SJCRH30 (cell line): Measurements from ENCODE around the gene IFT57. TPM values are rescaled to one million over a fixed set of nuclear protein-coding genes. Genes with fewer than 3 reads are reported as not detected.
A peak's percentile ranks its signal among the peaks of the same experiment; 100 is the strongest.
"Not testable (repeated sequence)": the region's sequence is repeated elsewhere in the genome, so short reads cannot be mapped to it uniquely, and the experiment has no call there.

Source experiments
- DNase-seq, 2 experiments: peaks; one replicate each; pipeline ENCODE4 v3.0.0-alpha.2; 2015 to 2020
- H3K27ac ChIP-seq: fragments of 250-450 bp; sonication (Bioruptor Pico); 2 replicates; pipeline ENCODE4 v1.5.1; 2020; ENCODE audit warnings: mild to moderate bottlenecking, moderate library complexity
- H3K27me3 ChIP-seq: fragments of 250-450 bp; sonication (Bioruptor Pico); 2 replicates; pipeline ENCODE4 v1.5.1; 2020; ENCODE audit warnings: mild to moderate bottlenecking, moderate library complexity
- H3K36me3 ChIP-seq: fragments of 250-450 bp; sonication (Bioruptor Pico); 2 replicates; pipeline ENCODE4 v1.5.1; 2020; ENCODE audit warnings: mild to moderate bottlenecking, moderate library complexity
- H3K4me1 ChIP-seq: fragments of 250-450 bp; sonication (Bioruptor Pico); 2 replicates; pipeline ENCODE4 v1.5.1; 2020; ENCODE audit warnings: mild to moderate bottlenecking, moderate library complexity
- H3K4me3 ChIP-seq: fragments of 250-450 bp; sonication (Bioruptor Pico); 2 replicates; pipeline ENCODE4 v1.5.1; 2020; ENCODE audit warnings: mild to moderate bottlenecking, moderate library complexity
- H3K9me3 ChIP-seq: fragments of 250-450 bp; sonication (Bioruptor Pico); replicated peaks from 2 replicates; pipeline ENCODE4 v1.5.1; 2020; ENCODE audit warnings: mild to moderate bottlenecking, moderate library complexity
- total RNA-seq: library from RNA; depleted of rRNA; stranded (reverse); fragments of >200 nt; shearing (Covaris generic); gene quantifications from 2 replicates; pipeline ENCODE4 v1.2.3, GENCODE V29; 2014; rRNA removed

IFT57 gene, protein sequence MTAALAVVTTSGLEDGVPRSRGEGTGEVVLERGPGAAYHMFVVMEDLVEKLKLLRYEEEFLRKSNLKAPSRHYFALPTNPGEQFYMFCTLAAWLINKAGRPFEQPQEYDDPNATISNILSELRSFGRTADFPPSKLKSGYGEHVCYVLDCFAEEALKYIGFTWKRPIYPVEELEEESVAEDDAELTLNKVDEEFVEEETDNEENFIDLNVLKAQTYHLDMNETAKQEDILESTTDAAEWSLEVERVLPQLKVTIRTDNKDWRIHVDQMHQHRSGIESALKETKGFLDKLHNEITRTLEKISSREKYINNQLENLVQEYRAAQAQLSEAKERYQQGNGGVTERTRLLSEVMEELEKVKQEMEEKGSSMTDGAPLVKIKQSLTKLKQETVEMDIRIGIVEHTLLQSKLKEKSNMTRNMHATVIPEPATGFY
- total RNA-seq: 25.6 and 26.8 TPM in 2 replicates

DNA sequence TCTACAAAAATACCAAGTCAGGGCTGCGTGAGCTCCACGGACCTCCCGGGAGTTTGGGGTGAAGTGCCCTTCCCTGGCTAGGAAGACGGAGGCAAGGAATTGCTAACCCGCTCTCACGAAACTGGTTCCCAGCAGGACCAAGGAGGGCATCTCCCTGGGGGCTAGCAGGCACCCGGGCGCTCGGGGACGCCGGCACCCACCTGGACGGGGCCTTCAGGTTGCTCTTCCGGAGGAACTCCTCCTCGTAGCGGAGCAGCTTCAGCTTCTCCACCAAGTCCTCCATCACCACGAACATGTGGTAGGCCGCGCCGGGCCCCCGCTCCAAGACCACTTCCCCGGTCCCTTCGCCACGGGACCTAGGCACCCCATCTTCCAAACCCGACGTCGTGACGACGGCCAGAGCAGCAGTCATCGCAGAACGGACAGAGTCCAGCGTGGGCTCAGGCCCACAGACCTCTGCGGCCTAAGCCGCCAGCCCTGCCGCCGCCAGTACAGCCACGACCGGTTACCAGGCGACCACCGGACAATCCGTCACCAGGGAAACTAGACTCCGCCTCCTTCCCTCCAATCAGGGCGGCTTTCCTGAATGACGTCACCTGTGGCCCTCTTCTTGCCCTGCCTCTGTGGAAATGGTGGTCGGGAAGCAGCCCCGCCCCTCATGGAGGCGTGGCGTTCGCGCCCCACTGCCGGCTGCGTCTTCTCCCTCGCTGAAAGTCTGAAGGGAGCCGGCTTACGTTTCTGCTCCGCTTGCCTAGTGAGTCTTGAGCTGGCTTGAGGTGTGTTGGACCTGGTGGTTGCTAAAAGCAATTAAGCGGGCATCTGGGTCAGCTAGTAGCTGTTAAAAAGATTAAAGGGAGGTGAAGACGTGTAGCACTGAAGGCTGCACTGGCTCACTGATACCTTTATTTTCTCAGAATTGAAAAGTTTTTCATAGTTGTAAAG, at the start of gene IFT57:
Gene IFT57, minus strand, starts transcription at position 514 of the 942 bp plus-strand sequence. Its CDS starts 102 bp downstream, at position 412.
- peak within 1 kb of the TSS; percentile 67 for H3K4me3 ChIP-seq
- no peaks in the 10 kb centered on the region for H3K36me3 ChIP-seq
- DNase-seq: peak; percentile 97 to 99
- H3K27me3 ChIP-seq: no peaks in the 10 kb centered on the region
- H3K4me1 ChIP-seq: peaks cover 4% of the 10 kb centered on the region; the same call in 1 of the 2 replicates
- H3K9me3 ChIP-seq: no peaks in the 10 kb centered on the region
- peak within 1 kb of the TSS; percentile 6; the same call in 1 of the 2 replicates for H3K27ac ChIP-seq

DNA sequence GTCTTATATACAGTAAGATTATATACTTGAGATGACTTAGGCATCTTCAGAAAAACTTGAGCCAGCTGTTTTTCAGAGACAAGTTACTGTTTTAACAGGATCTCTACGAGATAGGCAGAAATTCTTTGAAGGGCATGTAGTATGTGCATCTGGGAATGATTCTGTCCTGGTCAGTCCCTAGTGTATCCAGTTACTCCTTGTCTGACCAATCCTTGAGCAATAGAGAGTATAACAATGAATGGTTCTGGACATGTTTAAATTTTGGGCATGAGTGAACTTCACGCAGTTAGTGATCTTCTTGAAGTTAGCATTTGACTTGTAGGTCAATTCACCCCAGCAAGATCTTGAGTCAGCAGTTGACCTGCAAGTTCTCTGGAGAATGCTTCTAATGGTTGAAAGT, 49.4 kb upstream of the IFT57 start:
- Histone ChIP-seq H3K9me3 (no peaks in the 10 kb centered on the region), H3K36me3 (no peaks in the 10 kb centered on the region), H3K4me3 (no peak overlapping the region), H3K27me3 (no peaks in the 10 kb centered on the region), H3K4me1 (no peaks in the 10 kb centered on the region), H3K27ac (no peak overlapping the region)
- no peak for DNase-seq

GRCh38 chr3:108268235-108268634, 46.0 kb upstream of the IFT57 start:
- H3K27me3 ChIP-seq, H3K9me3 ChIP-seq, H3K27ac ChIP-seq, DNase-seq, H3K4me1 ChIP-seq, H3K36me3 ChIP-seq, H3K4me3 ChIP-seq: not testable (repeated sequence)

- not testable (repeated sequence) for H3K4me3 ChIP-seq, DNase-seq, H3K27me3 ChIP-seq, H3K4me1 ChIP-seq, H3K36me3 ChIP-seq, H3K27ac ChIP-seq, H3K9me3 ChIP-seq
Measured at GRCh38 chr3:108264534-108265298, 42.5 kb upstream of the IFT57 start.

- H3K27me3 ChIP-seq: no peaks in the 10 kb centered on the region
- H3K36me3 ChIP-seq: no peaks in the 10 kb centered on the region
- H3K27ac ChIP-seq: no peak overlapping the region
- no peaks in the 10 kb centered on the region for H3K9me3 ChIP-seq
- DNase-seq: no peak
- no peak overlapping the region for H3K4me3 ChIP-seq
- no peaks in the 10 kb centered on the region for H3K4me1 ChIP-seq
Measured at GRCh38 chr3:108255131-108255530, 32.9 kb upstream of the IFT57 start.

DNA sequence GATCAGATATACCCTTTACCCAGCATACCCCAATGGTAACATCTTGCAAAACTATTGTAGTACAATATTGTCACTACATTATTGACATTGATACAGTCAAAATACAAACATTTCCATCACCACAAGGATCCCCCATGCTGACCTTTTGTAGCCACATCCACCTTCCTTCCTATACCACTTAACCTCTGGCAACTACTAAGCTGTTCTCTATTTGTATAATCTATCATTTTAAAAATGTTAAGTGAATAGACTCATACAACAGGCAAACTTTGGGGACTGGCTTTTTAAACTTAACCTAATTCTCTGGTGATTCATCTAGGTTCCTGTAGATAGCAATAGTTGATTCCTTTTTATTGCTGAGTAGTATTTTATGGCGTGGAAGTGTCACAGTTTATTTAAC, 29.6 kb upstream of the IFT57 start:
- DNase-seq: no peak
- Histone ChIP-seq H3K9me3 (no peaks in the 10 kb centered on the region), H3K36me3 (no peaks in the 10 kb centered on the region), H3K4me3 (no peak overlapping the region), H3K27me3 (no peaks in the 10 kb centered on the region), H3K4me1 (no peaks in the 10 kb centered on the region), H3K27ac (no peak overlapping the region)

DNA sequence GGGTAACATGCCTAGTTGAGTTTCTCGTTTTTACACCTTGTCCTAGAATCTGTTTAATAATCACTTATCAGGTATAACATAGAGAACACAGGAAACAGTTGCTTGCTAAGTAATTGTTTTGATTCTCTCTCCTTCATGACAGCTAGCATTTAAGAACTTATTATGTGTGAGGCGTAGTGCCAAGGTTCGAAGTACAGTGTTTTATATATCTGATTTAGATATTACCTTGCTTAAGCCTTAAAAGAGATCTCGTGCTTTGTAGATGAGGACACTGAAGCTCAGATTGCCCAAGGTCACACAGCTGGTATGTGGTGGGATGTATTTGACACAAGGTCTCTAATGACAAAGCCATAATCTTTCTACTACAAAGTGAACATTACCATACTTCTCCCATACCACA, 29.0 kb upstream of the IFT57 start:
- no peaks in the 10 kb centered on the region for H3K4me1 ChIP-seq
- H3K36me3 ChIP-seq: no peaks in the 10 kb centered on the region
- no peak for DNase-seq
- H3K27me3 ChIP-seq: no peaks in the 10 kb centered on the region
- H3K4me3 ChIP-seq: no peak overlapping the region
- no peaks in the 10 kb centered on the region for H3K9me3 ChIP-seq
- H3K27ac ChIP-seq: no peak overlapping the region

GRCh38 chr3:108250626-108251025, 28.4 kb upstream of the IFT57 start:
- Histone ChIP-seq H3K9me3 (no peaks in the 10 kb centered on the region), H3K4me1 (no peaks in the 10 kb centered on the region), H3K27ac (no peak overlapping the region), H3K4me3 (no peak overlapping the region), H3K27me3 (no peaks in the 10 kb centered on the region), H3K36me3 (no peaks in the 10 kb centered on the region)
- DNase-seq: no peak

DNA sequence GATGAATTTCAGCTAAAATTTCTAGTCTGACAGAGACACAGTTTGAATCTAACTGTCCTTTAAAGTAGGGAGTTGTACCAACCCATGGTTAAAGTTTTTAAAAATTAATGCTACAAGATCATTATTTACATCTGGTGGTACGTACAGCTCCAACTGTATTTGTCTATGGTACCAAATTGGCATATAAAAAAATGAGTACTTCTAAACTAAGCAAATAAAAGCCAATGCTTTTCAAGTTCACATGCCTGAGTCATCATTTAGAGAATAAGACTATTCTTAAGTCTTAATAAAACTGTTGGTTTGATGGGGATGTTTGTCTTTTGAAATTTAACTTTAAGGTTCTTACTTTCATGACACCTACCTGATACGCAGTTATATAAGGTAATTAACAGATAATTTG, 21.0 kb upstream of the IFT57 start:
- DNase-seq: no peak
- H3K4me3 ChIP-seq: no peak overlapping the region
- H3K4me1 ChIP-seq: no peaks in the 10 kb centered on the region
- no peaks in the 10 kb centered on the region for H3K9me3 ChIP-seq
- H3K27me3 ChIP-seq: no peaks in the 10 kb centered on the region
- no peak overlapping the region for H3K27ac ChIP-seq
- no peaks in the 10 kb centered on the region for H3K36me3 ChIP-seq

DNA sequence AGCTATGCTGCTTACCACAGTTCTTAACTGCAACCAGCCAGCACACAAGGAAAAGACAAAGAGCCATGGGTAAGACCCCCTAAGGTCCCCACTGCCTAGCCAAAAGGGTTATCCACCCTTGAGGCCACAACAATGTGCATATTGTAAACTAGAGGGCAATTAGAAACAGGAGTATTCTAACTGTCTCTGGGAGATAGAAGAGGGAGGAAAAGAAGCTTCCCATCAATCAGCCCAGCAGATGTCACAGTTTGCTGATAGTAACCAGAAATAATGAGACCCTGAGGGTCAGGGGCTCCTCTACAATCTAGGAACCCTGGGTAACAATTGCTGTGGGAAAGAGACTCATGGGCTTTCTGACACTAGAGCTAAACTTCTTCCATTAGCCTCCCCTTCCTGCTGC, 20.6 kb upstream of the IFT57 start:
- Histone ChIP-seq H3K4me1 (no peaks in the 10 kb centered on the region), H3K36me3 (no peaks in the 10 kb centered on the region), H3K27ac (no peak overlapping the region), H3K4me3 (no peak overlapping the region), H3K27me3 (no peaks in the 10 kb centered on the region), H3K9me3 (no peaks in the 10 kb centered on the region)
- DNase-seq: no peak

DNA sequence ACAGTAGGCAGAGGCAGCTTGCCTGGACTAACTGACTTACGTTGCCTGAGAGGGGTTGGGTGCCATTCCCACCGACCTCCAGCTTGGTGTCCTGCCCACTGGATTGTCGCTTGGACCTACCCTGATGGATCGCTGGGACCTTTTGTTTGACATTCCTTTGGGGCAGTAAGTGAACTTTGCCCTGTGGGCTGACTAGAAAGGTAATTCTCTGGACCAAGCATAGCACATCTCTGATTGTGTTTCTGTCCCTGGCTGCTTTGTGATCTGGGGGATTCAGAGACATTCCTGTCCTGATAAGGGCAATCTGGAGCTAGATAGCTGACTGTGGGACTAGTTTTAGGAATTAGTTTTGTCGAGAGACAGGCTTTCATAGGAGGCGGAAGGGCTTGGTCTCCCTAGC, 19.5 kb upstream of the IFT57 start:
- H3K4me1 ChIP-seq: no peaks in the 10 kb centered on the region
- no peak for DNase-seq
- H3K36me3 ChIP-seq: no peaks in the 10 kb centered on the region
- no peaks in the 10 kb centered on the region for H3K9me3 ChIP-seq
- no peaks in the 10 kb centered on the region for H3K27me3 ChIP-seq
- H3K27ac ChIP-seq: no peak overlapping the region
- no peak overlapping the region for H3K4me3 ChIP-seq

DNA sequence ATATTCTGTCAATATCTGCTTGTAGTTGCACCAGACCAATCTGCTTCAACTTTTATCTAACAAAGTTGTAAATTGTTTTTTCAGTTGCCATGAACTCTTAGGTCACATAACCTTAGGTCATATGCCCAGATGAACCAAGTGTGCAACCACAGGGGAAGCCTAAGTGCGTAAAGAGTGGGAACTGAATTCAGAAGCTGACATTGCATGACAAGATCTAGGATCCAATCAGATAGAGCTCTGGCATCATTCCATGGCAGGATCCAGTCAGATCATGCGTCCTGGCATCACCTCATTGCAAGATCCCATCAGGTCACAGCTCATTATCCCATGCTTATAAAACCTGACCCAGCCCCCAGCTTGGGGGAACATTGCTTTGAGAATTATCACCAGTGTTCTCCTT, 18.9 kb upstream of the IFT57 start:
- DNase-seq: no peak
- Histone ChIP-seq H3K36me3 (no peaks in the 10 kb centered on the region), H3K4me1 (no peaks in the 10 kb centered on the region), H3K9me3 (no peaks in the 10 kb centered on the region), H3K27ac (no peak overlapping the region), H3K4me3 (no peak overlapping the region), H3K27me3 (no peaks in the 10 kb centered on the region)

- H3K9me3 ChIP-seq: no peaks in the 10 kb centered on the region
Measured at GRCh38 chr3:108239082-108239481, 16.9 kb upstream of the IFT57 start.

GRCh38 chr3:108235290-108235689, 13.1 kb upstream of the IFT57 start:
- Histone ChIP-seq H3K36me3 (no peaks in the 10 kb centered on the region), H3K4me1 (peaks cover 5% of the 10 kb centered on the region), H3K27me3 (no peaks in the 10 kb centered on the region), H3K27ac (no peak overlapping the region), H3K9me3 (no peaks in the 10 kb centered on the region), H3K4me3 (no peak overlapping the region)
- DNase-seq: no peak

More at GRCh38 chr3:108239082-108239481, 16.9 kb upstream of the IFT57 start:
- Histone ChIP-seq H3K36me3 (no peaks in the 10 kb centered on the region), H3K4me1 (peaks cover 5% of the 10 kb centered on the region), H3K27me3 (no peaks in the 10 kb centered on the region), H3K27ac (no peak overlapping the region), H3K4me3 (no peak overlapping the region)
- DNase-seq: no peak
